ENCODE measurements around the gene SPINT1. TPM values are rescaled to one million over a fixed set of nuclear protein-coding genes. Genes with fewer than 3 reads are reported as not detected.

Gene SPINT1
- total RNA-seq, 1 experiment from 2014 or later = 123 TPM

- H3K79me2 ChIP-seq (ENCODE audit: insufficient read depth, low read length) = peaks cover 21% of the 10 kb centered on the region
- peak overlapping the region; percentile 97 for H3K4me2 ChIP-seq (ENCODE audit: low read length)
- BruUV-seq (replicated peaks) = TSS peak; percentile 82
- peak overlapping the region; percentile 94 for H3K4me3 ChIP-seq (replicated peaks in 1 of 2; ENCODE audit: low read depth in 1 of 2, low read length in 2 of 2)
- H3K4me1 ChIP-seq (ENCODE audit: control insufficient read depth in 1 of 2, insufficient read depth in 2 of 2, low read length in 2 of 2) = peaks cover 7 to 26% of the 10 kb centered on the region in 2 experiments; a peak in 3 of 4 replicates
- H2AFZ ChIP-seq (ENCODE audit: low read depth, low read length, poor library complexity, severe bottlenecking) = no peak overlapping the region
- ATAC-seq = peak; percentile 68
- ChIA-PET RAD21 (ENCODE audit: low non-redundant PET in 1 of 2, low total read pairs in 2 of 2, uncharacterized antibody in 2 of 2, unreplicated experiment in 2 of 2) (interaction anchor here (0.5 to 2.4 kb wide), 7 partner anchors 11 to 305 kb away, joined by 3 to 21 read pairs (median 6); no protein-coding TSS in a partner anchor), POLR2A (interaction anchor here (0.8 to 2.4 kb wide), 12 partner anchors 8 to 305 kb away, joined by 3 to 34 read pairs (median 3); partner anchors contain the start of genes CHAC1, DLL4 and RHOV), CTCF (interaction anchor here (0.7 to 5.4 kb wide), 41 partner anchors 8 to 1209 kb away, joined by 3 to 166 read pairs (median 4); partner anchors contain the start of genes DLL4, GCHFR, NUSAP1 and OIP5)
- DNase-seq (ENCODE audit: low read depth, low spot score) = peak; percentile 60
- peaks cover 0 to 11% of the 10 kb centered on the region in 2 experiments; a peak in 2 of 4 replicates for H3K36me3 ChIP-seq (ENCODE audit: control insufficient read depth in 1 of 2, insufficient read depth in 2 of 2, low read length in 2 of 2)
- peak overlapping the region; percentile 73 for H3K27ac ChIP-seq (ENCODE audit: low read depth, low read length)
- intact Hi-C loops (cut with micrococcal nuclease) = loop anchor here (1.0 to 5.0 kb wide), 4 partner anchors 38 to 303 kb away; partner anchors contain the start of gene KNL1
- H3K9ac ChIP-seq (ENCODE audit: low read length) = peak overlapping the region; percentile 76
- no peaks in the 10 kb centered on the region for H3K27me3 ChIP-seq (ENCODE audit: insufficient read depth, low read length)
- TF ChIP-seq ZFX (IDR thresholded peaks at IDR 0.05) (peak; percentile 75; the same call in 1 of the 2 replicates), MAX (IDR thresholded peaks at IDR 0.05) (no peak; the same call in 1 of the 2 replicates), RAD21 (IDR thresholded peaks at IDR 0.05; ENCODE audit: low read depth) (peak; percentile 11; the same call in 1 of the 2 replicates), EZH2 (IDR thresholded peaks at IDR 0.05) (no peak), POLR2A (IDR thresholded peaks at IDR 0.05; ENCODE audit: borderline replicate concordance, extremely low read depth, insufficient read depth, insufficient read length) (no peak), ATF3 (IDR thresholded peaks at IDR 0.05) (no peak), CTCF (IDR thresholded peaks at IDR 0.05 in 2 of 3, conservative IDR thresholded peaks at IDR 0.05 in 1 of 3; ENCODE audit: borderline replicate concordance in 1 of 3, insufficient read depth in 1 of 3, low read depth in 2 of 3, low read length in 2 of 3) (peak; percentile 20 to 69 (median 61); a peak in 4 of 6 replicates), FOSL1 (IDR thresholded peaks at IDR 0.05; ENCODE audit: low read depth) (no peak), EZH2phosphoT487 (IDR thresholded peaks at IDR 0.05; ENCODE audit: borderline replicate concordance) (no peak), SP1 (IDR thresholded peaks at IDR 0.05; ENCODE audit: low read depth) (no peak), REST (IDR thresholded peaks at IDR 0.05; ENCODE audit: low read depth) (no peak), EGR1 (IDR thresholded peaks at IDR 0.05; ENCODE audit: low read depth) (no peak), CEBPB (IDR thresholded peaks at IDR 0.05; ENCODE audit: low read depth) (no peak), CBX3 (IDR thresholded peaks at IDR 0.05; ENCODE audit: low read depth) (no peak)
- H4K20me1 ChIP-seq (ENCODE audit: insufficient read depth) = no peaks in the 10 kb centered on the region
- H3K9me3 ChIP-seq (ENCODE audit: control insufficient read depth in 1 of 2, insufficient read depth in 1 of 2, low read depth in 1 of 2, low read length in 2 of 2) = no peaks in the 10 kb centered on the region
- no peaks in the 10 kb centered on the region for H3K9me2 ChIP-seq (ENCODE audit: insufficient read depth)
Measured at GRCh38 chr15:40894681-40895448, 51.0 kb downstream of the SPINT1 start.
